HL-60/S4 treated with phorbol 12-myristate 13-acetate at 8.2 ng/mL for 4 days and 3 days (cell line): ENCODE results near the gene CNPY2.
"Not testable (repeated sequence)": the region's sequence is repeated elsewhere in the genome, so short reads cannot be mapped to it uniquely, and the experiment has no call there.

Experiments
- in situ Hi-C: fragments of 300-500 bp; cut with MboI; formaldehyde crosslinking; loops from 2 replicates; pipeline ENCODE4 v1.15.0; 2022; ENCODE audit warnings: low sequenced_read_pairs

CNPY2 gene

GRCh38 chr12:56333679-56334489 lies 18.1 kb upstream of the CNPY2 start, which contains the start of gene PAN2:
PAN2 (minus strand) TSS chr12:56334000; CDS start chr12:56333094, 906 bp downstream.
- in situ Hi-C loops = no loop called here

GRCh38 chr12:56333197-56333678 lies 17.4 kb upstream of the CNPY2 start:
- in situ Hi-C loops = no loop called here

DNA sequence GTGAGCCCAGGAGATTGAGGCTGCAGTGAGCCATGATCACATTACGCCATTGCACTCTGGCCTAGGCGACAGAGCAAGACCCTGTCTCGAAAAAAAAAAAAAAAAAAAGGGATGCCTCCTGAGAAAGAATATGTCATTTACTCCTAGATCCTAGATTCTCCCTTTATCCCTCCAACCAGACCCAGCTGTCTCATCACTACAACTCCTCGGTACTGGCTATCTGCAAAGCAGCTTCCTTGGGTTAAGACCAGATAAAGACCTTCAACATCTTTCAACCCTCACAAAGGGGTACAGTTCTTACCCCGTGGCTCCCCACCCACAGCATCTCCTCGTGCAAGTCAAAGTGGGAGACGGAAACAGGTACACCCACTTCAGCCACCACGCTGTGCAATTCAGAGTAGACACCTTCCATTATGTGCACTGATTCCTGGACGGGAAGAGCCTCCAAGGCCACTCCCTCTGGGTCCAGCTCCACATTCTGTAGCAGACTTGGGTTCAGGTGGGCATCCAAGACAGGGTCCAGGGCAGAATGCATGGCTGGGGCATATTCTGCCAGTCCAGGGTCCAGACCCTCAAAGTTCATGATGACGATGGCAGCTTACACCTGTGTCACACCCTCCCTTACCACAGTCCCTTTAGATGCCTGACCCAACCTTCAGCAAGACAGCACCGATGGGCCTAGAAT lies 16.9 kb upstream of the CNPY2 start:
- in situ Hi-C loops = no loop called here

DNA sequence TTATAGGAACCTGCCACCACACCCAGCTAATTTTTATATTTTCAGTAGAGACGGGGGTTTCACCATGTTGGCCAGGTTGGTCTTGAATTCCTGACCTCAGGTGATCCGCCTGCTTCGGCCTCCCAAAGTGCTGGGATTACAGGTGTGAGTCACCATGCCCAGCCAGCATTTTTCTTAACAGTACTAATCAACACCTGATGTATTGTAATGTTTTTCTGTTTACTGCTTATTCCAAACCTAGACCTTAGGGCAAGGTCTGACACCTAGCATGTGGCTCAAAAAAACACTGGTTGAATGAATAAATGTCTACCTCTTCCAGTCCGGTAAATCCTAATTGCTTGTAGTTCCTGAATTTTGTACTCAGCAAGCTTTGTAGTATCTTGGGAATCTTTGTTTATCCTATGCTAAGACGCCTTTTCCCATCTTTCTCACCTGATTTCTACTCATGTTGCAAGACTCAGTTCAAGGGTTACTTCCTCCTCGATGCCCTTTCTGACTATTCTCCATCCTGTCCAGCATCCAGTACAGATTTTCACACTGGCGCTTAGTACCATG lies 15.2 kb upstream of the CNPY2 start:
- in situ Hi-C loops = no loop called here

- in situ Hi-C loops = no loop called here
Observed at GRCh38 chr12:56326533-56326932, 10.7 kb upstream of the CNPY2 start.

DNA sequence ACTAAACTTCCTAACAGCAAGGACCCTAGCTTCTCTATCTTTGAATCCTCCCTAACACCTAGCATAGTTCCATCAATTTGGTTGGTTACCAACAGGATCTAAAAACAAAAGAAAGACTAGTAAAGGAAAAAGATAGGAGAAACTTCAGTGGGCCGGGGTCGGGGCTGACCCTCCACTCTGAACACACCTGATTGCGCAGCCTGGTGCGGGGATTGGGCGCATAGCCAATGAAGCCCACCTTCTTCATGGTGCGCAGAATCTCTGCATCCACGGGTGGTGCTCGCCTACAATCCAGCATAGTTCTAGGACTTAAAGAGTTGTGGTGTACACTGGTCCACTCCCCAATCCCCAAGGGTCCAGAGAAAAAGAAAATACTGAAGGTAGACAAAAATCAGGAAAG lies 10.3 kb upstream of the CNPY2 start:
- in situ Hi-C loops = no loop called here

- in situ Hi-C loops = no loop called here
Observed at GRCh38 chr12:56324206-56324605, 8.4 kb upstream of the CNPY2 start.

DNA sequence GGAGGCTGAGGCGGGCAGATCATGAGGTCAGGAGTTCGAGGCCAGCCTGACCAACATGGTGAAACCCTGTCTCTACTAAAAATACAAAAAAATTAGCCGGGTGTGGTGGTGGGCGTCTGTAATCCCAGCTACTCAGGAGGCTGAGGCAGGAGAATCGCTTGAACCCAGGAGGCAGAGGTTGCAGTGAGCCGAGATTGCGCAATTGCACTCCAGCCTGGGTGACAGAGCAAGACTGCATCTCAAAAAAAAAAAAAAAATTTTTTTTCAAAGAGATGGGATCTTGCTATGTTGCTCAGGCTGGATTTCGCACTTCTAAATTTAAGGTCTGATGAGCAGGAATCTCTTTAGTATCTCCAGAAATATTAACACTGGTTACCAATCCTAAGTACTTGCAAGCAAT lies 5.8 kb upstream of the CNPY2 start:
- in situ Hi-C loops = not testable (repeated sequence)

- in situ Hi-C loops = no loop called here
Observed at GRCh38 chr12:56321027-56321426, 5.2 kb upstream of the CNPY2 start.

GRCh38 chr12:56317675-56318074 lies 1.9 kb upstream of the CNPY2 start:
- in situ Hi-C loops = no loop called here

DNA sequence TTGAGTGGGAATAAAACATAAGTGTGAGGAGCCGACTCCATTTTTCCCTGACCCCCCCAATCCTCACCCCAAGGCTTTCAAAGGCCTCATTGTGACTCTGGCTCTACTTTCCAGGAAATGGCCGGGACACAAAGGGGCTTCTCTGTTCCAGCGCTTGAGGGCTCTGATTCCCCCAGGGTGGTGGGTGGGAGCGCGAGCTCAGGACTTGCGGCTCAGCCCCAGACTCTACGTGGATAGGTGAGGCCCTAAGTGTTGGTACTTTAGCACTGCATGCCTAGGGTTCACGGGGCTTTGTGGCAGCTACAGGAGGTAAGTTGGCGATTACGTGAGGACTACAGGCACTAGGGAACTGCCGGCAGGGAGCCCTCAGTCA lies 553 bp downstream of the CNPY2 start:
- in situ Hi-C loops = no loop called here

GRCh38 chr12:56311003-56311402 lies 4.8 kb downstream of the CNPY2 start:
- in situ Hi-C loops = no loop called here

GRCh38 chr12:56308714-56309113 lies 7.1 kb downstream of the CNPY2 start:
- in situ Hi-C loops = no loop called here

GRCh38 chr12:56307221-56307965 lies 8.4 kb downstream of the CNPY2 start:
- in situ Hi-C loops = no loop called here

GRCh38 chr12:56304872-56305590 lies 10.8 kb downstream of the CNPY2 start:
- in situ Hi-C loops = no loop called here

GRCh38 chr12:56304276-56304675 lies 11.5 kb downstream of the CNPY2 start:
- in situ Hi-C loops = no loop called here

GRCh38 chr12:56300644-56301464 lies 14.9 kb downstream of the CNPY2 start:
- in situ Hi-C loops = no loop called here

- in situ Hi-C loops = no loop called here
Observed at GRCh38 chr12:56299853-56300643, 15.7 kb downstream of the CNPY2 start, which contains the start of gene CS. CS (minus strand) TSS chr12:56300330; CDS start chr12:56300201, 129 bp downstream.
